Heart left ventricle (tissue), 13 donors: ENCODE results near the gene VEGFC.

Experiments
- CTCF ChIP-seq, 12 donors: fragments of 200-600 bp; sonication (generic) in 4 of 12; IDR thresholded peaks; one replicate each; pipeline versions ENCODE4 v1.5.0 to v1.8.0; 2018 to 2022; ENCODE audit warnings: antibody characterized with exemption in 12 of 12, mild to moderate bottlenecking in 5 of 12
- POLR2A ChIP-seq, 2 donors: fragments of 450-650 bp; IDR thresholded peaks; one replicate each; pipeline ENCODE4 v1.6.1; 2017; ENCODE audit warnings: antibody characterized with exemption in 2 of 2, mild to moderate bottlenecking in 2 of 2, moderate library complexity in 2 of 2
- donor health status: ischemic (EF 13 %, LVEDD 7.1; RV severe dilation, severe dysfunction).
- donor health status: DM: no; HTN: yes; CAD: no.
- donor health status: DM: no; HTN: no; CAD: no.
- donor health status: ischemic (EF 25% LVEDD 6.9; RV normal size, moderate dysfunction).
- donor health status: ischemic (EF 25% LVEDD 5.7; RV mildly dilated, moderate dysfunction).
- donor health status: ischemic (EF 35%, LVEDD 5.7; RV mildly dilated, moderate dysfunction).
- donor health status: nonischemic (EF 11% LVEDD 7.7; RV severe dilation, severe dysfunction).
- donor health status: DM: yes; HTN: yes; CAD: no.
- donor health status: PGD.
- donor health status: ischemic (EF 29% LVEDD 5.4; RV normal size, mild dysfunction).
- donor health status: nonischemic (EF 23%, LVEDD 6.1; RV moderate dilation, normal function).

GRCh38 chr4:176830971-176831370 is 38.2 kb upstream of the VEGFC start:
- TF ChIP-seq CTCF (IDR thresholded peaks at IDR 0.05) (no peak), POLR2A (IDR thresholded peaks at IDR 0.05) (no peak)
